AG04450 (cell line): ENCODE data around the gene GNPTAB. TPM values are rescaled to one million over a fixed set of nuclear protein-coding genes. Genes with fewer than 3 reads are reported as not detected.

Experiments used
- CTCF ChIA-PET: fragments of 300-600, 350-600 bp; formaldehyde crosslinking; extraction: SDS; loops from one replicate; lab custom pipeline; 2022; ENCODE audit warnings: antibody characterized with exemption, inconsistent platforms; lab: Charles Lee
- POLR2A ChIA-PET: fragments of 350-600 bp; formaldehyde crosslinking; extraction: SDS; loops from one replicate; lab custom pipeline; 2021; ENCODE audit warnings: antibody characterized with exemption, inconsistent platforms; lab: Yijun Ruan, JAX
- DNase-seq: peaks from one replicate; pipeline ENCODE4 v3.0.0-alpha.2; 2011; ENCODE audit warnings: low read depth, low spot score
- H3K27ac ChIP-seq: one replicate; pipeline ENCODE4 v1.5.1; 2012; ENCODE audit warnings: low read depth, low read length, control low read depth
- H3K27me3 ChIP-seq: one replicate; pipeline ENCODE4 v1.6.0; 2012; ENCODE audit warnings: low read length; ENCODE audit not compliant: control insufficient read depth, insufficient read depth
- H3K4me3 ChIP-seq: 2 replicates; pipeline ENCODE4 v1.5.1; 2011; ENCODE audit warnings: mild to moderate bottlenecking, low read depth, low read length, control low read depth
- H3K9me3 ChIP-seq: 2 replicates; pipeline ENCODE4 v1.5.1; 2012; ENCODE audit warnings: low read length; ENCODE audit not compliant: control insufficient read depth, insufficient read depth
- polyA minus RNA-seq: library from RNA; depleted of rRNA, polyadenylated mRNA; stranded (reverse); fragments of >200 nt; gene quantifications from 2 replicates; pipeline ENCODE4 v1.2.3, GENCODE V29; 2011; rRNA and poly(A)+ RNA removed
- polyA plus RNA-seq: library from polyadenylated mRNA; depleted of rRNA; stranded (reverse); fragments of >200 nt; gene quantifications from 2 replicates; pipeline ENCODE4 v1.2.3, GENCODE V29; 2011; rRNA removed
- TF ChIP-seq, protein P1 (sequence below): IDR thresholded peaks from 2 replicates; pipeline ENCODE4 v1.5.1; 2011; ENCODE audit warnings: low read depth, low read length, control low read depth, inconsistent platforms

The GNPTAB gene
- 29.0 and 34.3 TPM in 2 replicates for polyA plus RNA-seq
- 29.8 and 36.7 TPM in 2 replicates for polyA minus RNA-seq

DNA sequence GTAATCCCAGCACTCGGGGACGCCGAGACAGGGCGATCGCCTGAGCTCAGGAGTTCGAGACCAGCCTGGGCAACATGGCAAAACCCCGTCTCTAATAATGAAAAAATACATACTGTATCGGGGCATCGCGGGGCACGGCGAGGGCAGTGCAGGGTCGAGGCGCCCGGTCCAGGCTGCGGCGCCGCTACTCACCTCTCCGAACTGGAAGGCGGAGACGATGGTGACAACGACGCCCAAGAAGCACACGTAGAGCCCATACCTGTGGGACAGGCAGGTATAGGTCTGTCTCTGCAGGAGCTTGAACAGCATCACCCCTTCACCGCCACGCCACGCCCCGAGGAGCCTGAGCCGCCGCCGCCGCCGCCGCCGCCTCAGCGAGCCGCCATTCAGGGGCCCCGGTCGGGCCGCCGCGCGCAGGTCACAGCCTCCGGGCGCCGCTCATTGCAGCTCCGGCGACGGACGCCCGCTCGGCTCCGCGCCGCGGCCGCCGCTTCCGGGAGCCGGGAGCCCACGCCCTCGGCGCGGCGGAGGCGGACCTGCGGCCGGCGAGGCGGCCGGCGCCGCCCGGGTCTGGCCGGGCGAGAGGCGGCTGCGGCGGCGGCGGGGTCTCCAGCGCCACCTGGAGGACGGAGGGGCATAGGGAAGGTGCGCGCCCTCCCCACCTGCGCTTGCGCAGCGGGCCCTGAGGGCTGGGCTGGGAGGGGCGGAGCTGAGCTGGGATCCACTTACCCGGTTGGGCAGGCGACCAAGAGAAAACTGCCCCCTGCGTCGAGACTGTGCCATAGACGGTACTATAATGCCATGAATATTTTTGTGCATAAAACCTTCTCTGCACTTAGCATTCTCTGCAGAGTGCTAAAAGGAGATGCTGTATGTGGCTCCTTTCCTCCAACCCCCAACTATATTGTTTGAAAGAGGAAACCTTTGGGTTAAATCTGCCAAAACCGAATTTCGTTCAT is at the start of gene GNPTAB:
GNPTAB (minus strand) TSS at position 593 of the 959 bp plus-strand sequence; CDS start at position 309, 284 bp downstream.
- Histone ChIP-seq H3K4me3 (peak within 1 kb of the TSS; percentile 96), H3K9me3 (no peaks in the 10 kb centered on the region), H3K27ac (no peak within 1 kb of the TSS), H3K27me3 (no peaks in the 10 kb centered on the region)
- peak; percentile 82 for DNase-seq
- TF ChIP-seq, protein P1, sequence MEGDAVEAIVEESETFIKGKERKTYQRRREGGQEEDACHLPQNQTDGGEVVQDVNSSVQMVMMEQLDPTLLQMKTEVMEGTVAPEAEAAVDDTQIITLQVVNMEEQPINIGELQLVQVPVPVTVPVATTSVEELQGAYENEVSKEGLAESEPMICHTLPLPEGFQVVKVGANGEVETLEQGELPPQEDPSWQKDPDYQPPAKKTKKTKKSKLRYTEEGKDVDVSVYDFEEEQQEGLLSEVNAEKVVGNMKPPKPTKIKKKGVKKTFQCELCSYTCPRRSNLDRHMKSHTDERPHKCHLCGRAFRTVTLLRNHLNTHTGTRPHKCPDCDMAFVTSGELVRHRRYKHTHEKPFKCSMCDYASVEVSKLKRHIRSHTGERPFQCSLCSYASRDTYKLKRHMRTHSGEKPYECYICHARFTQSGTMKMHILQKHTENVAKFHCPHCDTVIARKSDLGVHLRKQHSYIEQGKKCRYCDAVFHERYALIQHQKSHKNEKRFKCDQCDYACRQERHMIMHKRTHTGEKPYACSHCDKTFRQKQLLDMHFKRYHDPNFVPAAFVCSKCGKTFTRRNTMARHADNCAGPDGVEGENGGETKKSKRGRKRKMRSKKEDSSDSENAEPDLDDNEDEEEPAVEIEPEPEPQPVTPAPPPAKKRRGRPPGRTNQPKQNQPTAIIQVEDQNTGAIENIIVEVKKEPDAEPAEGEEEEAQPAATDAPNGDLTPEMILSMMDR = peak; percentile 67
- POLR2A ChIA-PET = interaction anchor here (0.6 to 1.7 kb wide), 5 partner anchors 8 to 745 kb away, joined by 3 to 6 read pairs (median 5); partner anchors contain the start of gene DRAM1
- CTCF ChIA-PET = interaction anchor here (0.5 to 10.5 kb wide), 46 partner anchors 9 to 654 kb away, joined by 3 to 124 read pairs (median 4); partner anchors contain the start of gene ARL1

DNA sequence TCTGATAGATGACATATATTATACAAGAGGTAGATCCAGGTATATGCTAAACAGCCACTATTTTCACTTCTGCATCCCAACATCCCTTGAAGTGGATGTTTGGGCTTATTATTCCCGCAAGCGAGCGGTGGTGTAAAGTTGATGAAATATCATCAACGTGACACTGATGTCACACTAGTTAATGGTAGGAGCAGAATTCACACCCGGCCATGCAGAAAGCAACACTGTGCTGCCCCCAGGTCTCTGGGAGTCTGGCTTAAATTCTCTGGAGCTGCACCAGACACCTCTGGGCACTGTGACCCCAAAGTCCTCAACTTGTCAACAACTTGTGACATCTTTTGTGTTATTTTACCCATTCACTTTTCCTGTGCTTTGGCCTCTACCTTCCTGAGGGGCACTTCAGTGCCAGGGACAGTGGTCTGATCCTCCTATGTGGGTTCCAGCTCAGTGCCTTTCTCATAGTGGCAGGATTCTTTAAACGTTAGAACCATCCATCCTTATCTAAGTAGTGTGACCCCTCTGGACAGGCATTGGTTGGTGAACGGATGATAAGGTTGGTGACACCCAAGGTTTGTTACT is 47.6 kb upstream of the GNPTAB start:
- CTCF ChIA-PET = interaction anchor here (0.6 to 1.0 kb wide), 2 partner anchors 38 to 170 kb away, joined by 3 read pairs; no protein-coding TSS in a partner anchor
- TF ChIP-seq, protein P1 = no peak
- no peaks in the 10 kb centered on the region; the same call in 1 of the 2 replicates for H3K9me3 ChIP-seq
- H3K4me3 ChIP-seq = peak overlapping the region; percentile 99
- no peaks in the 10 kb centered on the region for H3K27me3 ChIP-seq
- no peak overlapping the region for H3K27ac ChIP-seq
- DNase-seq = no peak
- POLR2A ChIA-PET = interaction anchor here (0.6 to 1.5 kb wide), 2 partner anchors 28 to 53 kb away, joined by 3 read pairs; no protein-coding TSS in a partner anchor

DNA sequence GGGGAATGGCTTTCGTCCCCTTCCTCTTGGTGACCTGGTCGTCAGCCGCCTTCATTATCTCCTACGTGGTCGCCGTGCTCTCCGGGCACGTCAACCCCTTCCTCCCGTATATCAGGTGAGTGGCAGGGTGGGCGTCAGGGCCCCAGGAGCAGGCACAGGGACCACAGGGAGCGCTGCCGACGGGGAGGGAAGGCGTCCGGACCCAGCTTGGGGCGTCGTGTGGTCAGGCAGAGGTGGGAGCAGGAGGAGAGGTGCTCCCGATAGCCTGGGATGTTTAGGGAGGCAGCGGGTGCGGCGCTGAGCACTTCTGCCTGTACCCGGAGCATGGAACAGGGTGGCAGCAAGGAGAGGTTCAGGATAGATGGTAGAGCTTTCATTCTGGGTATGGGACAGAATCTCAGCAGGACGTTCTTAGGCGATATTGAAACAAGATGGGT is 47.1 kb upstream of the GNPTAB start:
- TF ChIP-seq, protein P1 = no peak
- DNase-seq = no peak
- CTCF ChIA-PET = interaction anchor here (0.6 to 1.0 kb wide), 3 partner anchors 38 to 170 kb away, joined by 3 to 4 read pairs (median 3); no protein-coding TSS in a partner anchor

DNA sequence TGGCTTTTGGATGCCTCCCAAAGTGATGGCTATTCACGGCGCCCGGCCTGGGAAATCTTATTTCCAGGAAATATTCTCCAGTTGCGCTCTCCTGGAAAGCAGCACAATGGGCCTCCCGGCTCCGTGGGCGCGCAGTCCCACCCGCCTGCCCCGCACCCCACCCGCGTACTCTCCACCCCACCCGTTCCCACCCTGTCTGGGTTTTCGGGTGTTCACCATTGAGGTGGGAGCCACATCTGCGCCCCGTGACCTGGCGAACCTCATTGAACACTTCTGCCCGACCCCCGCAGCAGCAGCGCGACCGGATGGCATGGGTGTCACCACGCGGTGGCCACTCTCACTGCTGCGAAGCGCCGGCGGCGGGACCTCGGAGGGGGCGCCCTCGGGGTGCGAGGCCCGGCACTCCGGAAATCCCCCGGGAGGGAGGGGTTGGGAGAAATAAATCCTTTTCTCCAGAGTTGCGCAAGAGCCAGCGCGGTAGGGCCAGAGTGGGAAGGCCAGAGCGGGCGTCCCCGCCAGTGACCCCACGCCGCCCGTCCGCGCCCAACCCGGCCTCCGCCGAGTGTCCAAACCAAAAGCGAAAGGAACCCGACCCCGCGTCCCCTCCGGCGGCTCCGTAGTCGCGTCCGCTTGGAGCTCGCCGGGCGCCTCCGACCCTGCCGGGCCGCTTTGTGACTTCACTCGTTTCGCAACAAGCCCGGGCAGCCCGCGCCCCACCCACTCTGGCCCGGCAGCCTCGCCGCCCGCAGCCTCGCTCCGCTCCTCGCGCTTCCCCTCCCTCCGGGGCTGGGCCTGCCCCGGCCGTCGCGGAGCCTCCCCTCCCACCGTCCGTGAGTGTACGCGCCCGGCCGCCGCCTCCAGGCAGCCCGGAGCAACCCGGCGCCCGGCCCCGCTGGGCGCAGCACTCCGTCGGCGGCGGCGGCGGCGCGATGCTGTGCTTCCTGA is 46.4 kb upstream of the GNPTAB start, which contains the start of gene DRAM1:
DRAM1 (plus strand) TSS at position 720 of the 945 bp plus-strand sequence; CDS start at position 930, 210 bp downstream.
- POLR2A ChIA-PET = interaction anchor here (0.5 to 1.5 kb wide), 8 partner anchors 14 to 60 kb away, joined by 3 to 25 read pairs (median 4); partner anchors contain the start of gene GNPTAB
- TF ChIP-seq, protein P1 = no peak

More for the DNA sequence above, 47.1 kb upstream of the GNPTAB start:
- POLR2A ChIA-PET = interaction anchor here (0.5 to 1.5 kb wide), 7 partner anchors 14 to 52 kb away, joined by 3 to 25 read pairs (median 3); partner anchors contain the start of gene GNPTAB
- Histone ChIP-seq H3K27me3 (no peaks in the 10 kb centered on the region), H3K27ac (peak overlapping the region; percentile 61), H3K4me3 (peak overlapping the region; percentile 99), H3K9me3 (no peaks in the 10 kb centered on the region; the same call in 1 of the 2 replicates)

More for the DNA sequence above, 46.4 kb upstream of the GNPTAB start, which contains the start of gene DRAM1:
- Histone ChIP-seq H3K27me3 (no peaks in the 10 kb centered on the region), H3K9me3 (no peaks in the 10 kb centered on the region; the same call in 1 of the 2 replicates), H3K4me3 (peak within 1 kb of the TSS; percentile 99), H3K27ac (peak within 1 kb of the TSS; percentile 96)
- CTCF ChIA-PET = interaction anchor here (0.6 to 1.0 kb wide), 3 partner anchors 37 to 171 kb away, joined by 3 to 4 read pairs (median 3); no protein-coding TSS in a partner anchor
- DNase-seq = peak; percentile 71
